Endodermal cell (in vitro differentiated cells): ENCODE data around the gene MYCT1. TPM values are rescaled to one million over a fixed set of nuclear protein-coding genes. Genes with fewer than 3 reads are reported as not detected.

Experiments used
- DNase-seq: peaks from one replicate; pipeline ENCODE4 v3.0.0-alpha.2; 2017
- H3K27ac ChIP-seq: 2 replicates; pipeline ENCODE4 v1.5.1; 2013; ENCODE audit warnings: mild to moderate bottlenecking, low read depth, low read length, moderate library complexity
- H3K27me3 ChIP-seq: 2 replicates; pipeline ENCODE4 v1.6.1; 2013; ENCODE audit warnings: mild to moderate bottlenecking, low read length, moderate library complexity; ENCODE audit not compliant: insufficient read depth, control insufficient read depth, poor library complexity, severe bottlenecking
- H3K36me3 ChIP-seq: 2 replicates; pipeline ENCODE4 v1.7.0; 2013; ENCODE audit warnings: mild to moderate bottlenecking, low read length, moderate library complexity; ENCODE audit not compliant: control insufficient read depth, insufficient read depth
- H3K4me1 ChIP-seq: one replicate; pipeline ENCODE4 v1.7.0; 2013; ENCODE audit warnings: low read length; ENCODE audit not compliant: control insufficient read depth, insufficient read depth
- H3K4me3 ChIP-seq: 2 replicates; pipeline ENCODE4 v1.5.1; 2013; ENCODE audit warnings: mild to moderate bottlenecking, low read length, moderate library complexity
- H3K9ac ChIP-seq: 2 replicates; pipeline ENCODE4 v1.6.1; 2013; ENCODE audit warnings: mild to moderate bottlenecking, low read length, moderate library complexity; ENCODE audit not compliant: poor library complexity, severe bottlenecking; ENCODE audit errors: extremely low read depth
- H3K9me3 ChIP-seq: 2 replicates; pipeline ENCODE4 v1.6.1; 2013; ENCODE audit warnings: mild to moderate bottlenecking, low read length, moderate library complexity; ENCODE audit not compliant: control insufficient read depth
- H3K27ac Mint-ChIP-seq: 2 replicates; pipeline ENCODE4 v1.8.0; 2020; ENCODE audit warnings: mixed read lengths
- H3K27me3 Mint-ChIP-seq: 2 replicates; pipeline ENCODE4 v1.8.0; 2021; ENCODE audit warnings: mild to moderate bottlenecking, mixed read lengths; ENCODE audit not compliant: insufficient read depth
- H3K36me3 Mint-ChIP-seq: 2 replicates; pipeline ENCODE4 v1.8.0; 2020; ENCODE audit warnings: low read depth, mixed read lengths
- H3K4me1 Mint-ChIP-seq: 2 replicates; pipeline ENCODE4 v1.8.0; 2020; ENCODE audit warnings: mixed read lengths
- H3K4me3 Mint-ChIP-seq: 2 replicates; pipeline ENCODE4 v1.8.0; 2020; ENCODE audit warnings: mild to moderate bottlenecking, moderate library complexity, mixed read lengths
- H3K9me3 Mint-ChIP-seq: 2 replicates; pipeline ENCODE4 v1.8.0; 2020; ENCODE audit warnings: mild to moderate bottlenecking, mixed read lengths
- WGBS, 2 experiments: methylation state at CpG; one replicate each; pipeline versions ENCODE4 v1.1.5 to v1.1.7; 2013; ENCODE audit warnings: missing lambda C conversion rate in 2 of 2, mixed read lengths in 1 of 2; ENCODE audit not compliant: insufficient coverage in 1 of 2, insufficient read length in 1 of 2; 5-methylcytosine and 5-hydroxymethylcytosine counted together
- long read RNA-seq, 4 experiments: library from polyadenylated mRNA in 2 of 4; library from RNA in 1 of 4; library from capped mRNA in 1 of 4; stranded (forward) in 3 of 4; unstranded in 1 of 4; transcript quantifications; one replicate each; pipeline ENCODE4 v2.0.0, GENCODE V29; 2020 to 2021; ENCODE audit warnings: inconsistent platforms in 1 of 4
- polyA plus RNA-seq, 2 experiments: library from polyadenylated mRNA; stranded (reverse); fragments of 50-300 nt; gene quantifications; one replicate each; pipeline ENCODE4 v1.2.3, GENCODE V29; 2013
- total RNA-seq, 2 donors: library from RNA; stranded (reverse); fragmentation: NEBNext Ultra II Directional in 1 of 2; extraction: Animal tissue kit (Norgen Biotek cat#: 25700) in 1 of 2; gene quantifications; 2 replicates in 1 of 2; 3 replicates in 1 of 2; pipeline ENCODE4 v1.2.1, GENCODE V29; 2021
- TF ChIP-seq, protein P1 (sequence below): fragments of 200-600 bp; sonication (generic); conservative IDR thresholded peaks from 2 replicates; pipeline ENCODE4 v1.5.0; 2021; ENCODE audit warnings: antibody characterized with exemption, mild to moderate bottlenecking

Gene MYCT1, protein sequence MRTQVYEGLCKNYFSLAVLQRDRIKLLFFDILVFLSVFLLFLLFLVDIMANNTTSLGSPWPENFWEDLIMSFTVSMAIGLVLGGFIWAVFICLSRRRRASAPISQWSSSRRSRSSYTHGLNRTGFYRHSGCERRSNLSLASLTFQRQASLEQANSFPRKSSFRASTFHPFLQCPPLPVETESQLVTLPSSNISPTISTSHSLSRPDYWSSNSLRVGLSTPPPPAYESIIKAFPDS
- total RNA-seq, result 10 to 100 TPM in 1 of 2 donors, 1 to 10 TPM in 1; 7.9 to 15.9 TPM
- polyA plus RNA-seq (2013, experiment 1 of 2), result 6.2 TPM
- polyA plus RNA-seq (2013, experiment 2 of 2), result 9.5 TPM
- long read RNA-seq, experiment 1, partial matches to known transcripts, result 0 of 5 reads
- long read RNA-seq, experiment 1, other reads (novel, unspliced or antisense), result 5 of 5 reads
- long read RNA-seq, experiment 2, partial matches to known transcripts, result 0 of 49 reads
- long read RNA-seq, experiment 2, other reads (novel, unspliced or antisense), result 49 of 49 reads
- long read RNA-seq, experiment 3, partial matches to known transcripts, result 4 of 120 reads
- long read RNA-seq, experiment 3, other reads (novel, unspliced or antisense), result 116 of 120 reads
- long read RNA-seq, experiment 4, result 0 reads

GRCh38 chr6:152697634-152698033, at the start of gene MYCT1:
MYCT1 (plus strand) TSS chr6:152697897; CDS start chr6:152697903, 6 bp downstream.
- H3K9ac ChIP-seq, result no peak within 1 kb of the TSS
- H3K9me3 Mint-ChIP-seq, result no peaks in the 10 kb centered on the region
- H3K36me3 ChIP-seq, result peaks cover 8% of the 10 kb centered on the region
- H3K4me1 Mint-ChIP-seq, result peaks cover 47% of the 10 kb centered on the region
- no peak within 1 kb of the TSS for H3K27ac ChIP-seq
- H3K27ac Mint-ChIP-seq, result peak within 1 kb of the TSS; percentile 67
- H3K27me3 Mint-ChIP-seq, result no peaks in the 10 kb centered on the region
- H3K36me3 Mint-ChIP-seq, result peaks cover 20% of the 10 kb centered on the region
- no peaks in the 10 kb centered on the region for H3K27me3 ChIP-seq
- H3K9me3 ChIP-seq, result no peaks in the 10 kb centered on the region
- no peak for DNase-seq
- no peak within 1 kb of the TSS for H3K4me3 Mint-ChIP-seq
- TF ChIP-seq, protein P1, sequence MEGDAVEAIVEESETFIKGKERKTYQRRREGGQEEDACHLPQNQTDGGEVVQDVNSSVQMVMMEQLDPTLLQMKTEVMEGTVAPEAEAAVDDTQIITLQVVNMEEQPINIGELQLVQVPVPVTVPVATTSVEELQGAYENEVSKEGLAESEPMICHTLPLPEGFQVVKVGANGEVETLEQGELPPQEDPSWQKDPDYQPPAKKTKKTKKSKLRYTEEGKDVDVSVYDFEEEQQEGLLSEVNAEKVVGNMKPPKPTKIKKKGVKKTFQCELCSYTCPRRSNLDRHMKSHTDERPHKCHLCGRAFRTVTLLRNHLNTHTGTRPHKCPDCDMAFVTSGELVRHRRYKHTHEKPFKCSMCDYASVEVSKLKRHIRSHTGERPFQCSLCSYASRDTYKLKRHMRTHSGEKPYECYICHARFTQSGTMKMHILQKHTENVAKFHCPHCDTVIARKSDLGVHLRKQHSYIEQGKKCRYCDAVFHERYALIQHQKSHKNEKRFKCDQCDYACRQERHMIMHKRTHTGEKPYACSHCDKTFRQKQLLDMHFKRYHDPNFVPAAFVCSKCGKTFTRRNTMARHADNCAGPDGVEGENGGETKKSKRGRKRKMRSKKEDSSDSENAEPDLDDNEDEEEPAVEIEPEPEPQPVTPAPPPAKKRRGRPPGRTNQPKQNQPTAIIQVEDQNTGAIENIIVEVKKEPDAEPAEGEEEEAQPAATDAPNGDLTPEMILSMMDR, result no peak
- H3K4me1 ChIP-seq, result no peaks in the 10 kb centered on the region
- 83% methylated on average over 2 of the region's 2 CpGs; no CpG with 5 or more reads in 1 of the 2 experiments for WGBS, 2 experiments
- no peak within 1 kb of the TSS for H3K4me3 ChIP-seq

- no peak overlapping the region for H3K9ac ChIP-seq
- TF ChIP-seq, protein P1, result no peak
- no peak overlapping the region for H3K27ac Mint-ChIP-seq
- no peaks in the 10 kb centered on the region for H3K27me3 ChIP-seq
- H3K9me3 Mint-ChIP-seq, result no peaks in the 10 kb centered on the region
- 98% methylated on average over 2 of the region's 2 CpGs; no CpG with 5 or more reads in 1 of the 2 experiments for WGBS, 2 experiments
- H3K27ac ChIP-seq, result no peak overlapping the region
- DNase-seq, result no peak
- H3K4me3 Mint-ChIP-seq, result no peak overlapping the region
- no peaks in the 10 kb centered on the region for H3K36me3 ChIP-seq
- no peak overlapping the region for H3K4me3 ChIP-seq
- H3K27me3 Mint-ChIP-seq, result no peaks in the 10 kb centered on the region
- H3K4me1 ChIP-seq, result no peaks in the 10 kb centered on the region
- peaks cover 22% of the 10 kb centered on the region for H3K4me1 Mint-ChIP-seq
- no peaks in the 10 kb centered on the region for H3K36me3 Mint-ChIP-seq
- no peaks in the 10 kb centered on the region for H3K9me3 ChIP-seq
Observed at GRCh38 chr6:152648105-152648504, 49.6 kb upstream of the MYCT1 start.

DNA sequence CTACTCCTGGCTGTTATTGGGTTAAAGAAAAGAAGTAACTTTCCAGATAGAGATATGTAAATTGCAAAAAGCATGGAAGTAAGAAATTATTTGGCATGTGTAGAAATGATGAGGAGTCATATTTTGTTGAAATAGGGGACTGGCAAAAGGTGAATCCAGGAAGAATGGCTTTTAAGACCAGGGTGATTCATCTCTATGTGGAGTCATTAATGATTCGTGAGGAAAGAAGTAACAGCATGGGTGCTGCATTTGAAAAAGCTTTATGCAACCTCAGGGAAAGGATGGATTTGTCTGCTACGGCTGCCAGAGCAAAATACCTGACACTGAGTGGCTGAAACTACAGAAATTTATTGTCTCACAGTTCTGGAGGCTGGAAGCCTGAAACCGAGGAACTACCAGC, 45.7 kb upstream of the MYCT1 start:
- H3K9me3 Mint-ChIP-seq, result peaks cover 3% of the 10 kb centered on the region

More for the DNA sequence above, 45.7 kb upstream of the MYCT1 start:
- WGBS, 2 experiments, result 67 to 81% methylated on average over 3 of the region's 3 CpGs
- TF ChIP-seq, protein P1, result no peak
- no peak for DNase-seq
- Histone ChIP-seq H3K9ac (no peak overlapping the region), H3K27ac (no peak overlapping the region), H3K4me1 (no peaks in the 10 kb centered on the region), H3K36me3 (no peaks in the 10 kb centered on the region), H3K9me3 (no peaks in the 10 kb centered on the region), H3K4me3 (no peak overlapping the region), H3K27me3 (no peaks in the 10 kb centered on the region)
- Mint-ChIP-seq H3K36me3 (no peaks in the 10 kb centered on the region), H3K27ac (no peak overlapping the region), H3K4me1 (peaks cover 18% of the 10 kb centered on the region), H3K4me3 (no peak overlapping the region), H3K27me3 (no peaks in the 10 kb centered on the region)
